HepG2 (cell line): Measurements from ENCODE around the gene FASTKD2.

Source experiments
- MAFK ChIP-seq, 2 experiments: IDR thresholded peaks in 1 of 2; conservative IDR thresholded peaks in 1 of 2; 2 replicates each; pipeline ENCODE4 v1.6.1; 2011; ENCODE audit warnings: improper control_type of control experiment in 2 of 2, low read length in 2 of 2
- POLR2A ChIP-seq, 2 experiments: IDR thresholded peaks; 2 replicates each; pipeline ENCODE4 v1.6.1; 2011; ENCODE audit warnings: low read depth in 2 of 2, low read length in 2 of 2, mild to moderate bottlenecking in 1 of 2, moderate library complexity in 1 of 2; ENCODE audit not compliant: insufficient read depth in 1 of 2
- ZNF672 ChIP-seq: sonication (generic); formaldehyde crosslinking; IDR thresholded peaks from 2 replicates; pipeline ENCODE4 v1.8.1; 2022; ENCODE audit warnings: missing genetic modification reagents
- ZSCAN29 ChIP-seq: sonication (generic); formaldehyde crosslinking; conservative IDR thresholded peaks from 2 replicates; pipeline ENCODE4 v1.4.0; 2020; ENCODE audit warnings: mild to moderate bottlenecking, missing genetic modification reagents
- TF ChIP-seq, protein P1 (sequence below): sonication (generic); formaldehyde crosslinking; IDR thresholded peaks from 2 replicates; pipeline ENCODE4 v1.5.0; 2020; ENCODE audit warnings: mild to moderate bottlenecking, missing genetic modification reagents, moderate library complexity

- no peak for TF ChIP-seq ZSCAN29
- TF ChIP-seq, protein P1, sequence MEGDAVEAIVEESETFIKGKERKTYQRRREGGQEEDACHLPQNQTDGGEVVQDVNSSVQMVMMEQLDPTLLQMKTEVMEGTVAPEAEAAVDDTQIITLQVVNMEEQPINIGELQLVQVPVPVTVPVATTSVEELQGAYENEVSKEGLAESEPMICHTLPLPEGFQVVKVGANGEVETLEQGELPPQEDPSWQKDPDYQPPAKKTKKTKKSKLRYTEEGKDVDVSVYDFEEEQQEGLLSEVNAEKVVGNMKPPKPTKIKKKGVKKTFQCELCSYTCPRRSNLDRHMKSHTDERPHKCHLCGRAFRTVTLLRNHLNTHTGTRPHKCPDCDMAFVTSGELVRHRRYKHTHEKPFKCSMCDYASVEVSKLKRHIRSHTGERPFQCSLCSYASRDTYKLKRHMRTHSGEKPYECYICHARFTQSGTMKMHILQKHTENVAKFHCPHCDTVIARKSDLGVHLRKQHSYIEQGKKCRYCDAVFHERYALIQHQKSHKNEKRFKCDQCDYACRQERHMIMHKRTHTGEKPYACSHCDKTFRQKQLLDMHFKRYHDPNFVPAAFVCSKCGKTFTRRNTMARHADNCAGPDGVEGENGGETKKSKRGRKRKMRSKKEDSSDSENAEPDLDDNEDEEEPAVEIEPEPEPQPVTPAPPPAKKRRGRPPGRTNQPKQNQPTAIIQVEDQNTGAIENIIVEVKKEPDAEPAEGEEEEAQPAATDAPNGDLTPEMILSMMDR (CRISPR knock-in tag) = no peak
- TF ChIP-seq MAFK (conservative IDR thresholded peaks at IDR 0.05 in 1 of 2, IDR thresholded peaks at IDR 0.05 in 1 of 2; ENCODE audit: low read length in 2 of 2) = no peak
- no peak for TF ChIP-seq ZNF672 (CRISPR knock-in tag)
- no peak for TF ChIP-seq POLR2A (IDR thresholded peaks at IDR 0.05; ENCODE audit: insufficient read depth in 1 of 2, low read depth in 2 of 2, low read length in 2 of 2)
Measured at GRCh38 chr2:206798000-206798399, 32.6 kb downstream of the FASTKD2 start.
